Stimulated activated effector memory CD8-positive, alpha-beta T cell treated with anti-CD3 and anti-CD28 coated beads, Interleukin-12 subunit alpha, Interleukin-12 subunit beta, amount 100 ng/mL, for 72 hours (primary cell): ENCODE results near the gene FLNA.
A peak's percentile ranks its signal among the peaks of the same experiment; 100 is the strongest.

Source experiments
- ATAC-seq: fragments of 150-1000 bp; cut with Tn5 transposase; 2 replicates; pipeline ENCODE4 v1.10.0; 2021
- DNase-seq, 2 donors: peaks; one replicate each; pipeline ENCODE4 v3.0.0; 2021 to 2022; ENCODE audit warnings: low spot score in 2 of 2
- H3K27ac Mint-ChIP-seq: one replicate; pipeline ENCODE4 v1.8.0; 2022; ENCODE audit warnings: mild to moderate bottlenecking, mixed read lengths
- H3K36me3 Mint-ChIP-seq: one replicate; pipeline ENCODE4 v1.8.0; 2022; ENCODE audit warnings: mild to moderate bottlenecking, mixed read lengths
- H3K4me1 Mint-ChIP-seq: one replicate; pipeline ENCODE4 v1.8.0; 2022; ENCODE audit warnings: mixed read lengths
- H3K4me3 Mint-ChIP-seq: one replicate; pipeline ENCODE4 v1.8.0; 2022; ENCODE audit warnings: mild to moderate bottlenecking, mixed read lengths
- H3K9me3 Mint-ChIP-seq: one replicate; pipeline ENCODE4 v1.8.0; 2022; ENCODE audit warnings: mixed read lengths

Gene FLNA

DNA sequence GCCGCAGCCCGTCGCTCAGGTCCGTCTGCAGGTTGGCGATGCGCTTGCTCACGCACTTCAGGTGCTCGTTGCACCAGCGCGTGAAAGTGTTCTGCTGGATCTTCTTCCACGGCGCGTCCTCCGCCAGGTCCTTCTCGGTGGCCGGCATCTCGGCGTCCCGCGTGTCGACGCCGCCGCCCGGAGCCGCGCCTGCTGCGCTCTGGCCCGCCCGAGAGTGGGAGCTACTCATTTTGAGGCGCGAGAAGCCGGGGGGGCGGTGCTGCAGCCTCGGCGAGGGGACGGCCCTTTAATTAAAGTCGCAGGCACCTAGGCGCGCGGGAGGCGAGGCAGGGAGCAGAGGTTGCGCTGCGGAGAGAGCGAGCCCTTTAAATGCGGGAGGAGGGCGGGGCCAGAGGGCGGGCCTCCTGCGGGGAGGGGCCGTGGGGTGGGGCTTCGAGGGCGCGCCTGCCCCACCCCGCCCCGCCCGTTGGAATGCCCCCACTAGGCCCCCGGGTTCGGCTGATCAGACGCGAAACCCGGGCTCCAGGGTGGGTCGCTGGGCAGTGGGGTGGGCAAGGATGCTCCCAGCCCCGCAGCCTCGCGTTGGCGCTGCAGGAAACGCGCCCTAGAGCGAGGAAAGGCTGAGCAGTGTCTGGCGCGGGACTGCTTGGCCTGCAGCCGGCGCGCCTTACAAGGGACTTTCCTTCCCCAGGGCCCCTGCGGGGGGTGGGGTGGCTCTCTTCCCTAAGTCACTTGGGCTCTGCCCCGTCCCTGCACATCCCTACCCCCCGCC is 3.2 kb downstream of the FLNA start:
- H3K36me3 Mint-ChIP-seq: peaks cover 59% of the 10 kb centered on the region
- no peaks in the 10 kb centered on the region for H3K9me3 Mint-ChIP-seq
- ATAC-seq (peak; percentile 65), DNase-seq (peak; percentile 70 to 91)
- H3K4me3 Mint-ChIP-seq: peak overlapping the region; percentile 83
- peak overlapping the region; percentile 89 for H3K27ac Mint-ChIP-seq
- H3K4me1 Mint-ChIP-seq: peaks cover 22% of the 10 kb centered on the region

DNA sequence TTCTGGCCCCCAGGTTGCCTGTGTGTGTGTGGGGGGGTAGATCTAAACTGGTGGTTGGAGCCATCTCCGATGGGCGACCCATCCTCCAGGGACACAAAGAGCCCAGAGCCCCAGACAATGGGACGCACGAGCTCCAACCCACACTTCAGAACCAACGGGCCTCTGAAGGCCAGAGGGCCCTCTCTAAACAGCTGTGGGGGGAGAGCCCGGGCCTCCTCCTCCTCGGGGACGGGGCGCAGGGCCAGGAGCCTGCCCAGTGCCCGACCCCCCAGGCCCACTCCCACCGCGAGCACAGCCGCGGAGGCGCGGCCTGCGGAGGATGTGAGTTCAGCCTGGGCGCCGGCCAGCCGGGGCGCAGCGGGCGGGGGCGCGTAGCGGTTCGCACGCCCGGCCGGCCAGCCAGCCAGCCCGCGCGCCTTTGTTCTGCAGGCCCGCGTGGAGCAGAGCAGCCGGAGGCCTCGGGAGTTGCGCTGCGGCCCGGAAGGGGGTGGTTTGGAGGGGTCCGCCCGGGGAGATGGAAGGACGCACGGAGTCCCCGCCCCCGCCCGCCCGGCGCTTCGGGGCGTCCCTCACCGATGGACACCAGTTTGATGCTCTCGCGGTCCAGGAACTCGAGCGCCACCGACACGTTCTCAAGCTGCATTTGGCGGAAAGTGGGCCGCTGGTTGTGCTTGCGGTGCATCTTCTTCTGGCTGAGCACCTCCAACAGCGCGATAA is 4.0 kb downstream of the FLNA start:
- DNase-seq: no peak
- H3K27ac Mint-ChIP-seq: peak overlapping the region; percentile 93
- peaks cover 22% of the 10 kb centered on the region for H3K4me1 Mint-ChIP-seq
- H3K9me3 Mint-ChIP-seq: no peaks in the 10 kb centered on the region
- H3K4me3 Mint-ChIP-seq: peak overlapping the region; percentile 83
- no peak for ATAC-seq
- H3K36me3 Mint-ChIP-seq: peaks cover 66% of the 10 kb centered on the region

DNA sequence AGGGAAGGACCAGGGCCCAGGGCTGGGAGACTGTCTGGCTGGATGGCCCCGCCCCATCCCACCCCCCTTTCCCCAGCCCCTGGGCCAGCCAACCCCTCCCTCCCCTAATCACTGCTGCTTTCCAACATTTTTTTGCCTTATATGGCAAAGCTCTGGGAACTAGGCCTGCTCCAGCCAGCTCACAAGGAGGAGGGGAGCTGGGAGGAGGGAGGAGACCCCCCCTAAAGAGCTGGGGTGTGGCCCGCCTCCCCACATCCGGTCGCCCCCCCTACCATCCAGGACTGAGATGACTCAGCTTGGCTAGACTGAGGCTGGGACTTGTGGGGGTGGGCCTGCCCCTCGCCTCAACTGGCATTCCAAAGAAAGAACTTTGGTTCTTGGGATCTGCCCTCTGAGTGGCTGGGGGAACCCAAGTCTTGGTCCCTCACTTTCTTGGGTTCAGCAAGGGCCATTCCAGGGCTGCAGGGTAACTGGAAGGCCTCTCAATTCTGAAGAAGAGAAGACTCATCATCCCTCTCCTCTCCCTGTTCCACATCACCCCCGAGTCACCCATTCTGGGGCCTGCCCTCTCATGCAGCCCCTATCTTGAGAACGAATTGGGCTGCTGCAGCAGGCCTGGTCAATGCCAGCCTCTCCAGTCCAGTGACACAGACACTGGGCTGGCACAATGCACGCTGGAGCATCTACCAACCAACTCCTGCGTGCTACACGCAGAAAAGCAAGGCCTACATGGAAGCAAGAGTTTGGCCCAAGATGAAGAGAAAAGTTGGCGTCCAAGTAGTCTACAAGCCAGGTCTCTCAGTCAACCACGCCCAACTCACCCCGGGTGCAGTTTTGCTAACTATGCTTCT is 4.8 kb downstream of the FLNA start:
- Mint-ChIP-seq H3K4me3 (peak overlapping the region; percentile 83), H3K9me3 (no peaks in the 10 kb centered on the region), H3K36me3 (peaks cover 74% of the 10 kb centered on the region), H3K4me1 (peaks cover 26% of the 10 kb centered on the region), H3K27ac (peak overlapping the region; percentile 93)
- DNase-seq (peak; percentile 47 to 85), ATAC-seq (peak; percentile 19)

DNA sequence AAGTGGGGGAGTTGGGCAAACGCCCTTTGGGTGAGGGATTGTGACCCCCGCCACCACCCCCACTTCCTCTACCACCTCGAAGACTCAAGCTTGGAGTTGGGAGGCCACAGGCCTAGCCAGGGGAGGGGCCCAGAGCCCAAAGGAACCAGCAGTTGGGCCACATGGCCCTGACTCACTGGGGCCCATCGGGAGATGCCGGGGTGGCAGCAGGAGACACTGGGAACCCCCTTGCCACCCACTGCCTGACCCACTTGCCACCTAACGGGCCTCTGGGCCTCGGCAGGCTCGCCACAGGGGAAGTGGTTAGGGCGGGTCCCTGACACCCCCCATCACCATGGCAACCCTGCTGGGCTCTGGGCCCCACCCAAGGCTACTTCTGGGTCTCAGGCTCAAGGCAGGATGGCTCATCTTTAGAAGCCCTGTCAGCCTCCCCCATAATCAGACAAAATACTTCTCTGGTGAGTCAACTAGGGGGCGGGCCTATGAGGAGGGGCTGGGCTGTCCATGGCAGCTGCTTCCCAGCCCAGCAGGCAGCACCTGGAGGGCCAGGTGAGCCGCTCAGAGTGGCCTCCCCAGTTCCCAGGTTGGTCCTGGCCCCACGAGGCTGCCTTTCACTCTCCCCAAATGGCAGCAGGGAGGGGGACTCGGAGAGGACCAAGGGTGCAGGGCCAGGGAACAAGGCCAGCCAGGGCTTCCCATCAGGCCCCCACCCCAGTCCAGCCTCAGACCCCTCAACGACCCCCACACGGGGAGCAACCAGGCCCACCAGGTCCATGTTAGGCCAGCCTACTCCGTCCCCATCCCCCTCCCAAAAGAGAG is 5.6 kb downstream of the FLNA start:
- peaks cover 82% of the 10 kb centered on the region for H3K36me3 Mint-ChIP-seq
- peak overlapping the region; percentile 93 for H3K27ac Mint-ChIP-seq
- peak overlapping the region; percentile 83 for H3K4me3 Mint-ChIP-seq
- no peaks in the 10 kb centered on the region for H3K9me3 Mint-ChIP-seq
- DNase-seq (peak; percentile 78 to 92), ATAC-seq (peak; percentile 79)
- peaks cover 31% of the 10 kb centered on the region for H3K4me1 Mint-ChIP-seq

DNA sequence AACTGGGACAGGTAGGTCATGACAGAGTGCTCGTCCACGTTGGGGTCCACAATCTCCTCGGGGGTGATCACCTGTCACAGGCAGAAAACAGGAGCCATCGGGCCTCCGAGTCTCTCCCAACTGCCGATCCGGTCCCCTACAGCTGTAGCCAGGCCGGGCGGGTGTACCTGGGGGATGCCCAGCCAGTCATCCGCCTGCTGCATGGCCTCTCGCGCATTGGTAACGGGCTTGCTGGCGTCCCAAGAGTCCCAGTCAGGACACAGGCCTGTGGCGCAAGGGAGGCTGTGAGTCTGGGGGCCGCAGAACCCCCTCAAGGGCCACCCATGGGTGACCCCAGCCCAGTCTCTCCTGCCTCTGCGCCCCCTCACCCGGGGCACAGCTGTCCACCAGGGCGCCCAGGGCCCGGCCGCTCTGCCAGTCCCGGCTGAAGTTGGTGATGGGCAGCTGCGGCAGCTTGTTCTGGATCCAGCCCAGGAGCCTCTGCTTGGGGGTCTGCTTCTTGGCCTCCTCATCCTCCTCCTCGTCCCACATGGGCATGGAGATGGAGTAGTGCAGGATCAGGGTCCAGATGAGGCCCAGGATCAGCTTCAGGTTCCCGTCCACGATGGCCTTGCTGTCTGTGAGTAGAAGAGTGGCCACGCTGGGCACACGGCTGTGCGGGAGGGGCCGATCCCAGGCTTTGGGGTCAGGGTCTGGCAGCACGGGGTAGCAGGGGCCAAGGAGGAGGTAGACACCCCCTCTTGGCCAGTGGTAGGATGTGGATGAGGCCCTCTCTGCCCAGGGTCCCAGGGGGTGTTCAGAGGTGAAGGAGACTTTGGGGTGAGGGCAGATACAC is 6.7 kb downstream of the FLNA start:
- H3K4me1 Mint-ChIP-seq: peaks cover 29% of the 10 kb centered on the region
- H3K27ac Mint-ChIP-seq: peak overlapping the region; percentile 93
- ATAC-seq (no peak), DNase-seq (no peak)
- H3K9me3 Mint-ChIP-seq: no peaks in the 10 kb centered on the region
- peak overlapping the region; percentile 83 for H3K4me3 Mint-ChIP-seq
- peaks cover 94% of the 10 kb centered on the region for H3K36me3 Mint-ChIP-seq

DNA sequence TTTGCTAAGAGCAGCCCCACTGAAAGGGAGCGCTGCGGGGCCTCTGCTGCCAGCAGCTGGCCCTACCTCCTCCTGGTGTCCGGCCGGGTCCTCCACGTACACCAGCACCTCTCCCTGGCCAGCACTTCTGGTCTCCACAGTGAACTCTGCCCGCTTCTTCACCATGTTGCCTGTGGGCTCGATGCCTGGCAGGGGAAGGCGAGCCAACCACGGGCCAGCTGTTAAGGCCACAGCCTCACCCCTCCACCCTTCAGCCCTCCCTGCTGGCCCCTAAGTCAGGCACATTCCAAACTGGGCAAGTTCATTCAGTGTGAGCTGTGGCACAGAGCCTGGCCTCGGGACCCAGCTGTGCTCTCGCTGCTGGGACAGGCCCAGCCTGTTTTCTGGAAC is 7.8 kb downstream of the FLNA start:
- peaks cover 24% of the 10 kb centered on the region for H3K4me1 Mint-ChIP-seq
- no peaks in the 10 kb centered on the region for H3K9me3 Mint-ChIP-seq
- ATAC-seq (no peak), DNase-seq (no peak)
- peaks cover 98% of the 10 kb centered on the region for H3K36me3 Mint-ChIP-seq
- peak overlapping the region; percentile 67 for H3K27ac Mint-ChIP-seq
- H3K4me3 Mint-ChIP-seq: peak overlapping the region; percentile 83

DNA sequence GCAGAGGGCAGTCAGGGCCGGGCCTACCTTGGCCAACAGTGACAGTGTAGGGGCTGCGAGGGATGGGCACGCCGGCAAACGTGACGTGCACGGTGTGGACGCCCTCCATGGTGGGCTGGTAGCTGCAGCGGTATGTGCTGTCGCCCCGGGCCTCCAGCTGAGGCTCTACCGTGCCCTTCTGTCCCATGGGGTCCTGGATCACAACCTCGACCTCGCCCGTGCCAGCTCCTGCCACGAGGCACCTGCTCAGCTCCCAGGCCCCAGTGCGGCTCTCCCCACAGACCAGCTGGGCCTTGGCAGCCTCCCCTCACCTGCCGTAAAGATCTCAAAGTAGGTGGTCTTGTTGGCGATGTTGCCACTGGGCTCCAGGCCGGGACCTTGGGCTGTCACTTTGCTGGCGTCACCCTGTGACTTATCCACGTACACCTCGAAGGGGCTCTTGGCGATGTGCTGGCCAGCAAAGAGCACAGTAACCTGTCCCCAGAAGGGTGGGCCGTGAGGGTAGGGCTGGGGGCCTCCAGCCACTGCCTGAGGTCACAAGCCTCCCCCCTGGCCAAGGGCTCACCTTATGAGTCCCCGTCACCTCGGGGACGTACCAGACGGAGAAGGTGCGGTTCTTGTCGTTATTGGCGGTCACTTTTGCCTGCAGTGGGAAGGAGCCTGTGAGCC is 8.3 kb downstream of the FLNA start:
- peaks cover 100% of the 10 kb centered on the region for H3K36me3 Mint-ChIP-seq
- DNase-seq (no peak), ATAC-seq (no peak)
- H3K9me3 Mint-ChIP-seq: no peaks in the 10 kb centered on the region
- H3K4me3 Mint-ChIP-seq: peak overlapping the region; percentile 83
- peak overlapping the region; percentile 89 for H3K27ac Mint-ChIP-seq
- H3K4me1 Mint-ChIP-seq: peaks cover 24% of the 10 kb centered on the region

DNA sequence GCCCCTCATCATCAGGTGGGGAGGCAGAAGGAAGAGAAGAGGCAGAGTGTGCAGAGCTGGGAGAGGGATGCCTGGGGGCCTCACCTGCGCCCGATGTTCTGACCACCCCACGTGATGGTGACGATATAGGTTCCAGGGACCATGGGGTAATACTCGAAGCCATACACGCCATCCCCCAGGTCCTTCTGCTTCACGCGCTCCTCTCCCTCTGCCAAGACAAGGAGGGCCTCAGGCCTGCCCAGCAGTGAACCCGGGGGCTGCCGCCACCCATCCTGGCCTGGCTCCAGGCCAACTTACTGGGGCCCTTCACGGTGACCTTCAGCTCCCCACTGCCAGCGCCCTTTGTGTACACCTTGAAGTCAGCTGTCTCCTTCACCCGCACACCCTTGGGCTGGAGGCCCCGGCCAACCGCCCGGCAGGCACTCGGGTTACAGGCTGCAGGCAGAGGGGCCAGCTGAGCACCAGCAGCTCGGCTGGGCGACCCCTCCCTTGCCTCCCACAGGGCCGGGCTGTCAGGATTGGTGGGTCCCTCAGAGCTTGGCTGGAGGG is 9.3 kb downstream of the FLNA start:
- Mint-ChIP-seq H3K4me3 (peak overlapping the region; percentile 83), H3K36me3 (peaks cover 100% of the 10 kb centered on the region), H3K4me1 (peaks cover 24% of the 10 kb centered on the region), H3K27ac (peak overlapping the region; percentile 89), H3K9me3 (no peaks in the 10 kb centered on the region)
- DNase-seq (no peak), ATAC-seq (no peak)

DNA sequence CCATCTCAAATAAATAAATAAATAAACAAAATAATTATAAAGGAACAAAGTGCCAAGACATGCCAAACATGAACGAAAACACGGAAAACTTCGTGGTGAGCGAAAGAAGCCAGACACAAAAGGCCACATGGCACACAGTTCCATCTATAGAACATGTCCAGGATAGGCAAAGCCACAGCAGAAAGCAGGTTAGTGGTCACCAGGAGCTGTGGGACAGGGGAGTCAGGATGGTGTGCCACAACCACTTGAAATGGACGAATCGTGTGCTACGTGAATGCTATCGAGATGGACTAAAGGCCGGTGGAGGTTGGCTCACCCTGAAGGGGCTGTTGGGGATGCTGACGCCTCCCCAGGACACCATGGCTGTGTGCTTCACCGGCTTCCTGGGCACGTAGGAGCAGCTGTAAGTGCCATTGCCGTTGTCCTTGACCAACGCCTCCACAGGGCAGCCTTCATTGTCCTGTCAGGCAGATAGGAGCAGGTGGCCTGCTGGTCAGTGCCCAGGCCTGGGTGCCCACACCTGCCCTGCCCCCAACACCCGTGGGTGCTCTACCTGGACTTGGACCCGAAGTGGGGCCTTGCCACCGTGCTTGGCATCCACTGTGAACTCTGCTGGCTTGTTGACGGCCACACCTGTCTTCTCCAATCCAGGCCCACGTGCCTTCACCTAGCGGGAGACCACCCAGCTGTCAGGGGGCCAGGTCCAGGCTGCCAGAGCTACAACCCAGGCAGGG is 10.6 kb downstream of the FLNA start:
- peaks cover 25% of the 10 kb centered on the region for H3K4me1 Mint-ChIP-seq
- DNase-seq: no peak
- peaks cover 100% of the 10 kb centered on the region for H3K36me3 Mint-ChIP-seq
- no peak overlapping the region for H3K4me3 Mint-ChIP-seq
- peak overlapping the region; percentile 89 for H3K27ac Mint-ChIP-seq
- H3K9me3 Mint-ChIP-seq: no peaks in the 10 kb centered on the region
- no peak for ATAC-seq

DNA sequence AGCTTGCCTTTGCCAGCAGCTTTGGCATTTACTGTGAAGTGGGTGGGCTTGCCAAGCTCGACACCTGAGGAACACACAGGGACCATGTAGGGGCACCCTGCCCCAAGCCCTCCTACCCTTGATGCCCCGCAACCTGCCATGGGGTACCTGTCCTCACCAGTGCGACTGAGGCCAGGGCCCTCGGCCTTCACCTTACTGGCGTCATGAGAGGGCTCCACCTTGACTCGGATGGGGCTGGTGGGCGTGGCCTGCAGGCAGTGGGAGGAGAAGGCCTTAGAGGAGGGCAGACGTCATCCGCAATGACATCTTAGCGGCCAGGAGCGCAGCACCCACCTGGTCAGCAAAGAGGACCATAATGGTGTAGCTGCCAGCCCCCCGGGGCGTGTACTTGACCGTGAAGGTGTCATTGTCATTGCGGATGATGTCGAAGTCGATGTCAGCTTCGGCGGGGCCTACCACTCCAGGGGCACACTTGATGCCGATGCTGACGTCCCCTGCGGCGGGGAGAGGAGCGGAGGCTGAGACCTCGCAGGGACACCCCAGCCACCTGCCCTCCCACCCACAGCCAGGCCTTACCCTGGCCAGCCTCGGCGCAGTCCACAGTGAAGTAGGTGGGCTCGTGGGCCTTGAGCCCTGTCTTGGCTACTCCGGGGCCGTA is 12.2 kb downstream of the FLNA start:
- no peak for ATAC-seq
- Mint-ChIP-seq H3K9me3 (no peaks in the 10 kb centered on the region), H3K36me3 (peaks cover 100% of the 10 kb centered on the region)

DNA sequence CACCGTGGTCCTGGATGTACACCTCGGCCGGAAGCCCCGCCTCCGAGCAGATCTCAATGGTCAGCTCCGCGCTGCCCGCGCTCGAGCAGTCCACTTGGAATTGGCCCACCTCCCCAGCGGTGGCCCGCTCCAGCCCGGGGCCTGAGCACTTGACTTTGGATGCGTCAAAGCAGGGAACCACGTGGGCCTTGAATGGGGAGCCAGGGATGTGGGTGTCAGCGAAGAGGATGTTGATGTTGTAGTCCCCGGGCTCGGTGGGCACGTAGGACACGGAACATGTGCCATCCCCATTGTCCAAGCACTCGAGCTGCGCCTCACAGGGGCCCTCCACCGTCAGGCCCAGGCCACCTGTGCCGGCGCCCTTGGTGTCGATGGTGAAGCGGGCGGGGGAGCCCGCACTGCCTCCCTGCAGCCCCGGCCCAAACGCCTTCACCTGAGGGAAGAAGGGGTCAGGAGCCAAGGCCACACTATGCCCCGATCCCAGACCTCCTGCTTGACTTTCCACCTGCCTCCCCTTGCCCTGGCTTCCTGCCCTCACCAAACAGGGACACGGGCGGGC is 14.2 kb downstream of the FLNA start:
- ATAC-seq (no peak), DNase-seq (no peak)
- Mint-ChIP-seq H3K9me3 (no peaks in the 10 kb centered on the region), H3K4me1 (peaks cover 27% of the 10 kb centered on the region), H3K36me3 (peaks cover 100% of the 10 kb centered on the region), H3K27ac (peak overlapping the region; percentile 70), H3K4me3 (no peak overlapping the region)

More for the DNA sequence above, 12.2 kb downstream of the FLNA start:
- peak overlapping the region; percentile 70 for H3K27ac Mint-ChIP-seq
- peaks cover 29% of the 10 kb centered on the region for H3K4me1 Mint-ChIP-seq
- no peak for DNase-seq
- H3K4me3 Mint-ChIP-seq: no peak overlapping the region
